SK-N-SH treated with all-trans-retinoic acid at 6 μM for 48 hours (cell line): Measurements from ENCODE around the gene RBM39.

Experiments used
- ARNTL ChIP-seq: fragments of 450-650 bp; formaldehyde crosslinking; IDR thresholded peaks from 2 replicates; pipeline ENCODE4 v1.5.0; 2020; ENCODE audit warnings: low read depth, mild to moderate bottlenecking, moderate library complexity, borderline replicate concordance
- ESRRG ChIP-seq: fragments of 250-450 bp; sonication (Bioruptor Pico); IDR thresholded peaks from 2 replicates; pipeline ENCODE4 v1.6.1; 2021; ENCODE audit warnings: mild to moderate bottlenecking
- GLIS3 ChIP-seq: fragments of 250-450 bp; sonication (Bioruptor Pico); IDR thresholded peaks from 2 replicates; pipeline ENCODE4 v1.5.0; 2020; ENCODE audit warnings: mild to moderate bottlenecking, moderate library complexity
- OSR1 ChIP-seq: fragments of 250-450 bp; sonication (Bioruptor Pico); IDR thresholded peaks from 2 replicates; pipeline ENCODE4 v1.8.0; 2022; ENCODE audit warnings: moderate library complexity, mild to moderate bottlenecking, inconsistent platforms
- SNAI2 ChIP-seq: fragments of 250-450 bp; sonication (Bioruptor Pico); IDR thresholded peaks from 2 replicates; pipeline ENCODE4 v1.5.0; 2020; ENCODE audit warnings: mild to moderate bottlenecking, moderate library complexity
- ZFP3 ChIP-seq: fragments of 250-450 bp; sonication (Bioruptor Pico); IDR thresholded peaks from 2 replicates; pipeline ENCODE4 v1.5.0; 2020; ENCODE audit warnings: mild to moderate bottlenecking, moderate library complexity
- TF ChIP-seq, protein P1 (sequence below): fragments of 250-450 bp; sonication (Bioruptor Pico); IDR thresholded peaks from 2 replicates; pipeline ENCODE4 v1.8.0; 2021; ENCODE audit warnings: low read depth, mild to moderate bottlenecking, moderate library complexity, borderline replicate concordance
- TF ChIP-seq, protein P2 (sequence below): fragments of 250-450 bp; sonication (Bioruptor Pico); IDR thresholded peaks from 2 replicates; pipeline ENCODE4 v1.8.0; 2020; ENCODE audit warnings: mild to moderate bottlenecking, moderate library complexity, borderline replicate concordance
- TF ChIP-seq, protein P3 (sequence below): fragments of 250-450 bp; sonication (Bioruptor Pico); IDR thresholded peaks from 2 replicates; pipeline ENCODE4 v1.5.1; 2020; ENCODE audit warnings: low read depth, mild to moderate bottlenecking, moderate library complexity

DNA sequence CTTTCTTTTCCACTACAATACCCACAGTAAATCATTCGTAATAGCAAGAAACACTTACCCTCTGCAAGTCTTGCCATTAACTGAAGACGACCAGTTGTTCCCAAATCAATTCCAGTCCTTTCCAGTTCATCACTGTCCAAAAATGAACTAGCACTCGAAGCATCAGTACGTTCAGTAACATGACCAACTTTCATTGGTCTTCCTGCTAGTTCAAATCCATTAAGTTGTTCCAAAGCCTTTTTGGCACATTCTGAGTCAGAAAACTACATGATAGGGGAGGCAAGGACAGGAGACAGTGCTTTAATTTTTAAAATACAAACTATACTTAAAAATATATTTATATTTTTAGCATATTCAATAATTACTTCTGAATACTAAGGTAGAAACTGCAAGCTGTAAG lies 27.9 kb downstream of the RBM39 start:
- no peak for TF ChIP-seq GLIS3
- TF ChIP-seq ARNTL (CRISPR knock-in tag): no peak
- no peak for TF ChIP-seq ZFP3 (CRISPR knock-in tag)
- TF ChIP-seq, protein P1, sequence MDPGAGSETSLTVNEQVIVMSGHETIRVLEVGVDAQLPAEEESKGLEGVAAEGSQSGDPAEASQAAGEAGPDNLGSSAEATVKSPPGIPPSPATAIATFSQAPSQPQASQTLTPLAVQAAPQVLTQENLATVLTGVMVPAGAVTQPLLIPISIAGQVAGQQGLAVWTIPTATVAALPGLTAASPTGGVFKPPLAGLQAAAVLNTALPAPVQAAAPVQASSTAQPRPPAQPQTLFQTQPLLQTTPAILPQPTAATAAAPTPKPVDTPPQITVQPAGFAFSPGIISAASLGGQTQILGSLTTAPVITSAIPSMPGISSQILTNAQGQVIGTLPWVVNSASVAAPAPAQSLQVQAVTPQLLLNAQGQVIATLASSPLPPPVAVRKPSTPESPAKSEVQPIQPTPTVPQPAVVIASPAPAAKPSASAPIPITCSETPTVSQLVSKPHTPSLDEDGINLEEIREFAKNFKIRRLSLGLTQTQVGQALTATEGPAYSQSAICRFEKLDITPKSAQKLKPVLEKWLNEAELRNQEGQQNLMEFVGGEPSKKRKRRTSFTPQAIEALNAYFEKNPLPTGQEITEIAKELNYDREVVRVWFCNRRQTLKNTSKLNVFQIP (CRISPR knock-in tag): no peak
- TF ChIP-seq, protein P2, sequence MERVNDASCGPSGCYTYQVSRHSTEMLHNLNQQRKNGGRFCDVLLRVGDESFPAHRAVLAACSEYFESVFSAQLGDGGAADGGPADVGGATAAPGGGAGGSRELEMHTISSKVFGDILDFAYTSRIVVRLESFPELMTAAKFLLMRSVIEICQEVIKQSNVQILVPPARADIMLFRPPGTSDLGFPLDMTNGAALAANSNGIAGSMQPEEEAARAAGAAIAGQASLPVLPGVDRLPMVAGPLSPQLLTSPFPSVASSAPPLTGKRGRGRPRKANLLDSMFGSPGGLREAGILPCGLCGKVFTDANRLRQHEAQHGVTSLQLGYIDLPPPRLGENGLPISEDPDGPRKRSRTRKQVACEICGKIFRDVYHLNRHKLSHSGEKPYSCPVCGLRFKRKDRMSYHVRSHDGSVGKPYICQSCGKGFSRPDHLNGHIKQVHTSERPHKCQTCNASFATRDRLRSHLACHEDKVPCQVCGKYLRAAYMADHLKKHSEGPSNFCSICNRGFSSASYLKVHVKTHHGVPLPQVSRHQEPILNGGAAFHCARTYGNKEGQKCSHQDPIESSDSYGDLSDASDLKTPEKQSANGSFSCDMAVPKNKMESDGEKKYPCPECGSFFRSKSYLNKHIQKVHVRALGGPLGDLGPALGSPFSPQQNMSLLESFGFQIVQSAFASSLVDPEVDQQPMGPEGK (CRISPR knock-in tag): no peak
- no peak for TF ChIP-seq SNAI2
- TF ChIP-seq, protein P3, sequence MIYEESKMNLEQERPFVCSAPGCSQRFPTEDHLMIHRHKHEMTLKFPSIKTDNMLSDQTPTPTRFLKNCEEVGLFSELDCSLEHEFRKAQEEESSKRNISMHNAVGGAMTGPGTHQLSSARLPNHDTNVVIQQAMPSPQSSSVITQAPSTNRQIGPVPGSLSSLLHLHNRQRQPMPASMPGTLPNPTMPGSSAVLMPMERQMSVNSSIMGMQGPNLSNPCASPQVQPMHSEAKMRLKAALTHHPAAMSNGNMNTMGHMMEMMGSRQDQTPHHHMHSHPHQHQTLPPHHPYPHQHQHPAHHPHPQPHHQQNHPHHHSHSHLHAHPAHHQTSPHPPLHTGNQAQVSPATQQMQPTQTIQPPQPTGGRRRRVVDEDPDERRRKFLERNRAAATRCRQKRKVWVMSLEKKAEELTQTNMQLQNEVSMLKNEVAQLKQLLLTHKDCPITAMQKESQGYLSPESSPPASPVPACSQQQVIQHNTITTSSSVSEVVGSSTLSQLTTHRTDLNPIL (CRISPR knock-in tag): no peak
- no peak for TF ChIP-seq ESRRG
- no peak for TF ChIP-seq OSR1 (CRISPR knock-in tag)
